ENCODE results near the gene SSBP4.

- TF ChIP-seq CTCF (IDR thresholded peaks at IDR 0.05) (no peak), POLR2A (IDR thresholded peaks at IDR 0.05) (no peak)
These were observed 37.8 kb downstream of the SSBP4 start for GRCh38 chr19:18456974-18457373.

Measured in lower leg skin (tissue), 3 donors.